ENCODE measurements around the gene ASIC4.

Gene ASIC4

DNA sequence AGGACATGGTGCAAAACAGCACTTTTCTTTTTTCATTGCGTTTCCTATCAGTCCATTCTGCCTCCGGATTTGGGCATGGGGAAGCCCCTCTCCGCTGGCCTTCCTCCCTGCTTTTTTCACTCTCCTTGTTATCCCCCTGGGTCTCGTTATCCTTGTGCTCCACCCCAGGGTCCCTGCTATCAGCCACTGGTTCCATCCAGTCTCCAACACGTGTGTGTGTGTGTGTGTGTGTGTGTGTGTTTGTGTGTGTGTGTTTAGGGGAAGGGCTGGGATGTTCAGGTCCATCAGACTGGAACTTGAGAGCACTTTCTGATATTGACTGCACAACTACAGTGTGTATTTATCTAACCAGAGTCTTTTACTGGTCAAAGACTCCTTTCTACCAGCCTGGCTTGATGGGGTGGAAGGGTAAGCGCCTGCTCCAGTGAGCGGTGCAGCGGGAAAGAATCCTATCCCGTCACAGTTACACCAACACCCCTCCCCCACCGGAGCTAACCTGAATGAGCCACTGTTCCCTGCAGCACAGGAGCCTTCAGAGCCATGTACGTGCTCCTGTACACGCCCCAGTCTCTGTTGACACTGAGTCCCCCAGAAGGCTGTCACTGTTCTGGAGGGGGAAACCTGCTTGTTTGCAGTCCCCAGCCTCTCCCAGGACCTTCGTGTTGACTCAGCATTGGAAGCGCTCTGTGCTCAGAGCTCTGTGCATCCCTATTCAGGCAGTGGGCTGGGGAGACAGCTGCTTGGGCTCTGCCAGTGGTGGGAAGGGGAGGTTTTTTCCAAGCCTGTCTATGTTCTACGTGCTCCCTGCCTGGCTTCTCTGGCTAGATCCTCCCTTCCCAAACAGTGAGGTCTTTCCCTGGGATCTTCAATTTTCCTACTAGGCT lies 62.5 kb downstream of the ASIC4 start:
- Histone ChIP-seq H3K9me2 (replicated peaks; ENCODE audit: control insufficient read depth, low read length) (no peaks in the 10 kb centered on the region), H3K4me2 (ENCODE audit: low read length) (no peak overlapping the region), H3K4me3 (ENCODE audit: low read length) (no peak overlapping the region), H4K20me1 (ENCODE audit: control insufficient read depth, insufficient read depth, low read depth, low read length) (no peaks in the 10 kb centered on the region), H3K79me2 (ENCODE audit: control insufficient read depth, low read length) (no peaks in the 10 kb centered on the region), H3K27ac (ENCODE audit: low read depth, low read length) (no peak overlapping the region), H3K27me3 (ENCODE audit: control insufficient read depth, low read length) (peaks cover 3% of the 10 kb centered on the region; the same call in 1 of the 2 replicates), H3F3A (ENCODE audit: control insufficient read depth, insufficient read depth) (no peaks in the 10 kb centered on the region), H3K4me1 (ENCODE audit: control insufficient read depth, low read length) (no peaks in the 10 kb centered on the region), H3K9me3 (ENCODE audit: control insufficient read depth, insufficient read depth, low read length) (no peaks in the 10 kb centered on the region), H3K36me3 (ENCODE audit: control insufficient read depth, low read length) (no peaks in the 10 kb centered on the region)
- TF ChIP-seq, protein P1, sequence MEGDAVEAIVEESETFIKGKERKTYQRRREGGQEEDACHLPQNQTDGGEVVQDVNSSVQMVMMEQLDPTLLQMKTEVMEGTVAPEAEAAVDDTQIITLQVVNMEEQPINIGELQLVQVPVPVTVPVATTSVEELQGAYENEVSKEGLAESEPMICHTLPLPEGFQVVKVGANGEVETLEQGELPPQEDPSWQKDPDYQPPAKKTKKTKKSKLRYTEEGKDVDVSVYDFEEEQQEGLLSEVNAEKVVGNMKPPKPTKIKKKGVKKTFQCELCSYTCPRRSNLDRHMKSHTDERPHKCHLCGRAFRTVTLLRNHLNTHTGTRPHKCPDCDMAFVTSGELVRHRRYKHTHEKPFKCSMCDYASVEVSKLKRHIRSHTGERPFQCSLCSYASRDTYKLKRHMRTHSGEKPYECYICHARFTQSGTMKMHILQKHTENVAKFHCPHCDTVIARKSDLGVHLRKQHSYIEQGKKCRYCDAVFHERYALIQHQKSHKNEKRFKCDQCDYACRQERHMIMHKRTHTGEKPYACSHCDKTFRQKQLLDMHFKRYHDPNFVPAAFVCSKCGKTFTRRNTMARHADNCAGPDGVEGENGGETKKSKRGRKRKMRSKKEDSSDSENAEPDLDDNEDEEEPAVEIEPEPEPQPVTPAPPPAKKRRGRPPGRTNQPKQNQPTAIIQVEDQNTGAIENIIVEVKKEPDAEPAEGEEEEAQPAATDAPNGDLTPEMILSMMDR (IDR thresholded peaks at IDR 0.05; ENCODE audit: low read depth, low read length, poor library complexity, severe bottlenecking): no peak
- no peak for TF ChIP-seq EZH2phosphoT487 (IDR thresholded peaks at IDR 0.05; ENCODE audit: borderline replicate concordance, low read length)

DNA sequence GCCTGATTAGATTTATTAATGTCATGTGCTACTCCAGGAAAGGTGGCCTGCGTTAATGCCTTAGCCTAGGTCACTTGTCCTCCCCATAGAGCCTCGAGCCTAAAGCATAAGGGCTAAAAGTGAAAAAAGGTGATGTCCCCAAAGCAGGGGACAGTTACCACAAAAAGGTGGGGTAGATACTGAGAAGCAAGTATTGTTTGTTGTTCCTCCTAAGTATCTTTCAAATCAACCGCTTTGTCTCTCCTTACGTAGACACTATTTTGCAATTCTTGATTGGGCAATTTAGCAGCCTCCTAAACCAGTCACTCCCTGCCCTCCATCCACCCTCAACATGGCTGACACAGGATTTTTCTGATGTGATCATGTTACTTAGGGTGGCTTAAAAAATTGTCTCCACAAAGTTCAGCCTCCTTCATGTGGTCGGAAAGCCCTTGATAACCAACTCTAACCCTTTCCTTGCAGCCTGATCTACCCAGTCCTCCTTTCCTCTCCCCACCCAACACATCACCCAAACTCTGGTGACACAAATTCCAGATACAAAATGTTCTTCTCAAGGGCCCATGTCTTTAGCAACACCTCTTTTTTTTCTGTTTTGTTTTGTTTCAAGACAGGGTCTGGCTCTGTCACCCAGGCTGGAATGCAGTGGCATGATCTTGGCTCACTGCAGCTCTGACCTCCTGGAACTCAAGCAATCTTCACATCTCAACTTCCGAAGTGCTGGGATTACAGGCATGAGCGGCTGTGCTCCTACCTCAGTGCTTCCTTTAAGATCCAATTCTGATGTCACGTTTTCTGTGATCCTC lies 64.7 kb downstream of the ASIC4 start:
- Histone ChIP-seq H3K79me2 (ENCODE audit: control insufficient read depth, low read length) (no peaks in the 10 kb centered on the region), H3K27me3 (ENCODE audit: control insufficient read depth, low read length) (peaks cover 3% of the 10 kb centered on the region; the same call in 1 of the 2 replicates), H3K4me1 (ENCODE audit: control insufficient read depth, low read length) (no peaks in the 10 kb centered on the region), H3K9me3 (ENCODE audit: control insufficient read depth, insufficient read depth, low read length) (no peaks in the 10 kb centered on the region), H3K9me2 (replicated peaks; ENCODE audit: control insufficient read depth, low read length) (no peaks in the 10 kb centered on the region), H3K36me3 (ENCODE audit: control insufficient read depth, low read length) (no peaks in the 10 kb centered on the region), H3K4me3 (ENCODE audit: low read length) (no peak overlapping the region), H4K20me1 (ENCODE audit: control insufficient read depth, insufficient read depth, low read depth, low read length) (no peaks in the 10 kb centered on the region), H3F3A (ENCODE audit: control insufficient read depth, insufficient read depth) (no peaks in the 10 kb centered on the region), H3K27ac (ENCODE audit: low read depth, low read length) (no peak overlapping the region), H3K4me2 (ENCODE audit: low read length) (no peak overlapping the region)
- TF ChIP-seq, protein P1 (IDR thresholded peaks at IDR 0.05; ENCODE audit: low read depth, low read length, poor library complexity, severe bottlenecking): no peak
- TF ChIP-seq EZH2phosphoT487 (IDR thresholded peaks at IDR 0.05; ENCODE audit: borderline replicate concordance, low read length): no peak

DNA sequence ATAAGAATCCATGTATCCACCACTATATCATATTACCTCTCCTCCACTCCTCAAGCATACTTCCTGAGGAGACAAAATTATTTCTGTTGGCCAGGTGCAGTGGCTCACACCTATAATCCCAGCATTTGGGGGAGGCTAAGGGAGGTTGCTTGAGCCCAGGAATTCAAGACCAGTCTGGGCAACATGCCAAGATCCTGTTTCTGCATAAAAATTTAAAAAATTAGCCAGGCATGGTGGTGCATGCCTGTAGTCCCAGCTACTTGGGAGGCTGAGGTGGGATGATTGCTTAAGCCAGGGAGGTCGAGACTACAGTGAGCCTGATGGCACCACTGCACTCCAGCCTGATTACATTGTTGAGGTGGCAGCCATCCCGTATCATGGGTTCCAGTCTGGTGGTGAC lies 67.1 kb downstream of the ASIC4 start:
- no peaks in the 10 kb centered on the region for H3K27me3 ChIP-seq (ENCODE audit: control insufficient read depth, low read length)
- no peaks in the 10 kb centered on the region for H3K9me3 ChIP-seq (ENCODE audit: control insufficient read depth, insufficient read depth, low read length)
- H3K4me3 ChIP-seq (ENCODE audit: low read length): no peak overlapping the region
- no peaks in the 10 kb centered on the region for H4K20me1 ChIP-seq (ENCODE audit: control insufficient read depth, insufficient read depth, low read depth, low read length)
- no peaks in the 10 kb centered on the region for H3K4me1 ChIP-seq (ENCODE audit: control insufficient read depth, low read length)
- H3K36me3 ChIP-seq (ENCODE audit: control insufficient read depth, low read length): no peaks in the 10 kb centered on the region
- TF ChIP-seq EZH2phosphoT487 (IDR thresholded peaks at IDR 0.05; ENCODE audit: borderline replicate concordance, low read length): no peak
- TF ChIP-seq, protein P1 (IDR thresholded peaks at IDR 0.05; ENCODE audit: low read depth, low read length, poor library complexity, severe bottlenecking): no peak
- no peaks in the 10 kb centered on the region for H3K79me2 ChIP-seq (ENCODE audit: control insufficient read depth, low read length)
- H3K4me2 ChIP-seq (ENCODE audit: low read length): no peak overlapping the region
- no peaks in the 10 kb centered on the region for H3F3A ChIP-seq (ENCODE audit: control insufficient read depth, insufficient read depth)
- no peaks in the 10 kb centered on the region for H3K9me2 ChIP-seq (replicated peaks; ENCODE audit: control insufficient read depth, low read length)
- no peak overlapping the region for H3K27ac ChIP-seq (ENCODE audit: low read depth, low read length)

All from DOHH2 (cell line).